GM18511 (cell line): ENCODE data around the gene TRIO.

ENCODE experiments used
- ATAC-seq: cut with Tn5 transposase; IDR thresholded peaks from one replicate; pipeline ENCODE4 v1.9.1; 2021; ENCODE audit warnings: mild to moderate bottlenecking, moderate library complexity; ENCODE audit not compliant: unreplicated experiment

Gene TRIO

GRCh38 chr5:14281746-14282181, 138.6 kb downstream of the TRIO start:
- ATAC-seq: peak; percentile 75

GRCh38 chr5:14283139-14283538, 140.0 kb downstream of the TRIO start:
- ATAC-seq: no peak

- ATAC-seq: no peak
These were observed 141.4 kb downstream of the TRIO start for GRCh38 chr5:14284392-14285148.

- no peak for ATAC-seq
These were observed 142.9 kb downstream of the TRIO start for GRCh38 chr5:14286007-14286406.

GRCh38 chr5:14286574-14287421, 143.7 kb downstream of the TRIO start:
- peak; percentile 94 for ATAC-seq

- no peak for ATAC-seq
These were observed 149.9 kb downstream of the TRIO start for GRCh38 chr5:14292766-14293658.

GRCh38 chr5:14295610-14296009, 152.5 kb downstream of the TRIO start:
- no peak for ATAC-seq

GRCh38 chr5:14296533-14297331, 153.6 kb downstream of the TRIO start:
- no peak for ATAC-seq

- no peak for ATAC-seq
These were observed 154.6 kb downstream of the TRIO start for GRCh38 chr5:14297697-14298096.

- no peak for ATAC-seq
These were observed 155.1 kb downstream of the TRIO start for GRCh38 chr5:14298126-14298847.

GRCh38 chr5:14299666-14300065, 156.5 kb downstream of the TRIO start:
- ATAC-seq: no peak

- ATAC-seq: no peak
These were observed 158.0 kb downstream of the TRIO start for GRCh38 chr5:14301186-14301585.

- ATAC-seq: no peak
These were observed 159.2 kb downstream of the TRIO start for GRCh38 chr5:14302330-14302729.

- no peak for ATAC-seq
These were observed 161.9 kb downstream of the TRIO start for GRCh38 chr5:14305045-14305444.

GRCh38 chr5:14306329-14306815, 163.2 kb downstream of the TRIO start:
- ATAC-seq: no peak

- no peak for ATAC-seq
These were observed 165.4 kb downstream of the TRIO start for GRCh38 chr5:14308384-14309154.

- ATAC-seq: no peak
These were observed 166.1 kb downstream of the TRIO start for GRCh38 chr5:14309199-14309598.

- no peak for ATAC-seq
These were observed 166.9 kb downstream of the TRIO start for GRCh38 chr5:14309878-14310531.
